Endothelial cell of umbilical vein (primary cell): Measurements from ENCODE around the gene JHY.

ENCODE experiments used
- CTCF ChIP-seq, 2 donors: IDR thresholded peaks; 1 replicate in 1 of 2; 2 replicates in 1 of 2; pipeline ENCODE4 v1.5.1; 2011; ENCODE audit warnings: low read length in 2 of 2, mild to moderate bottlenecking in 2 of 2, moderate library complexity in 2 of 2, control low read depth in 1 of 2, inconsistent platforms in 1 of 2, low read depth in 1 of 2; ENCODE audit not compliant: insufficient read depth in 1 of 2; ENCODE audit errors: extremely low read depth in 1 of 2
- EZH2 ChIP-seq: IDR thresholded peaks from 2 replicates; pipeline ENCODE4 v1.6.1; 2012; ENCODE audit warnings: borderline replicate concordance, low read depth, mild to moderate bottlenecking, moderate library complexity, low read length, inconsistent platforms; ENCODE audit not compliant: severe bottlenecking
- FOS ChIP-seq: IDR thresholded peaks from 2 replicates; pipeline ENCODE4 v1.6.1; 2011; ENCODE audit warnings: mild to moderate bottlenecking, low read length, moderate library complexity, borderline replicate concordance; ENCODE audit not compliant: insufficient read depth
- POLR2A ChIP-seq: IDR thresholded peaks from 2 replicates; pipeline ENCODE4 v1.6.1; 2012; ENCODE audit warnings: low read depth, mild to moderate bottlenecking, control low read depth, low read length

- TF ChIP-seq EZH2 (no peak), CTCF (IDR thresholded peaks at IDR 0.05; ENCODE audit: extremely low read depth in 1 of 2, insufficient read depth in 1 of 2, low read depth in 1 of 2, low read length in 2 of 2) (no peak), FOS (no peak), POLR2A (no peak)
These were observed 50.9 kb downstream of the JHY start for GRCh38 chr11:122933416-122933815.
